ENCODE results near the gene FGD4. TPM values are rescaled to one million over a fixed set of nuclear protein-coding genes. Genes with fewer than 3 reads are reported as not detected.

Gene FGD4
- total RNA-seq, 5 donors from 2014 or later (not counting 1 experiment from before 2014, with no cell fraction given) = 0.18 to 0.79 (median 0.47) TPM

GRCh38 chr12:32382226-32382625, 17.1 kb upstream of the FGD4 start:
- ATAC-seq (replicated peaks in 1 of 4) (no peak), DNase-seq (no peak)
- ChIA-PET CTCF (no interaction called here), POLR2A (no interaction called here)
- peaks cover 3 to 7% of the 10 kb centered on the region in 2 donors for H3K27me3 Mint-ChIP-seq
- no peaks in the 10 kb centered on the region for H3K36me3 Mint-ChIP-seq
- H3K27ac Mint-ChIP-seq = no peak overlapping the region
- no peaks in the 10 kb centered on the region for H3K27me3 ChIP-seq (replicated peaks in 1 of 2; ENCODE audit: control insufficient read depth in 2 of 2, extremely low read depth in 1 of 2, insufficient read depth in 2 of 2, low read length in 1 of 2)
- no peak overlapping the region for H3K4me3 ChIP-seq (ENCODE audit: control insufficient read depth in 1 of 2, extremely low read depth in 1 of 2, low read length in 1 of 2)
- no CpG with 5 or more reads among the region's 2 CpGs for WGBS (ENCODE audit: insufficient coverage)
- H3K4me1 Mint-ChIP-seq = no peaks in the 10 kb centered on the region
- no peaks in the 10 kb centered on the region for H3K9me3 ChIP-seq
- no peak overlapping the region for H3K4me3 Mint-ChIP-seq
- no peaks in the 10 kb centered on the region for H3K9me3 Mint-ChIP-seq
- H3K27ac ChIP-seq (ENCODE audit: low read length) = no peak overlapping the region
- no peaks in the 10 kb centered on the region for H3K36me3 ChIP-seq (ENCODE audit: control insufficient read depth in 2 of 2, extremely low read depth in 1 of 2, insufficient read depth in 1 of 2, low read length in 1 of 2)
- H3K4me1 ChIP-seq (ENCODE audit: control insufficient read depth in 1 of 2, extremely low read depth in 1 of 2, insufficient read depth in 2 of 2, low read length in 2 of 2) = no peaks in the 10 kb centered on the region

GRCh38 chr12:32390572-32391219, 8.7 kb upstream of the FGD4 start:
- no peaks in the 10 kb centered on the region for H3K9me3 Mint-ChIP-seq
- Histone ChIP-seq H3K27me3 (replicated peaks in 1 of 2; ENCODE audit: control insufficient read depth in 2 of 2, extremely low read depth in 1 of 2, insufficient read depth in 2 of 2, low read length in 1 of 2) (peaks cover 0 to 44% of the 10 kb centered on the region in 2 experiments), H3K9me3 (no peaks in the 10 kb centered on the region), H3K4me1 (ENCODE audit: control insufficient read depth in 1 of 2, extremely low read depth in 1 of 2, insufficient read depth in 2 of 2, low read length in 2 of 2) (no peaks in the 10 kb centered on the region), H3K4me3 (ENCODE audit: control insufficient read depth in 1 of 2, extremely low read depth in 1 of 2, low read length in 1 of 2) (peak overlapping the region in 1 of 2 donors; percentile 39), H3K27ac (ENCODE audit: low read length) (no peak overlapping the region), H3K36me3 (ENCODE audit: control insufficient read depth in 2 of 2, extremely low read depth in 1 of 2, insufficient read depth in 1 of 2, low read length in 1 of 2) (no peaks in the 10 kb centered on the region)
- WGBS (ENCODE audit: insufficient coverage) = 31% methylated on average over 35 of the region's 47 CpGs
- H3K27me3 Mint-ChIP-seq = peaks cover 15 to 32% of the 10 kb centered on the region in 2 donors
- H3K4me3 Mint-ChIP-seq = peak overlapping the region; percentile 21 to 57 (median 47)
- H3K4me1 Mint-ChIP-seq = peaks cover 2 to 6% (median 3%) of the 10 kb centered on the region in 3 donors
- H3K36me3 Mint-ChIP-seq = no peaks in the 10 kb centered on the region
- ATAC-seq (replicated peaks in 1 of 4) (peak; percentile 45 to 63 (median 55)), DNase-seq (peak in 11 of 35 experiments; percentile 3 to 20 (median 10))
- ChIA-PET CTCF (no interaction called here), POLR2A (no interaction called here)
- no peak overlapping the region for H3K27ac Mint-ChIP-seq

DNA sequence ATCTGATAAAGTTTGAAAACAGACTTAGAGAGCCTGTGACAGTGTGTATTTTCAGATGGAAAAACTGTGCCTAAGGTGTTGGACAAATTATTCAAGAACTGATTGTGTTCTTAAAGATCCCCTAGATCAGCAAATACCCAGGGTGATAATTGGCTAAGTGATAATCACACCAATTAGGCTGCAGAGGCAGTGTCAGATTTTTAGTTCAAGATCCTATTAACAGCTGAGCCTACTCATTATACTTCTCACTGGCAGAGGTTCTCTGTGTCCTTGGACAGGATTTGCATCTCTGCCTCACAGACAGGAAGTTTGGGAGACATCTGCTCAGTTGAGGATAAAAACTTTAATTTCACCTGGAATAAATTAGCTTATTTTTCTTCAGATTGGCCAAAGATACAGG, 4.3 kb upstream of the FGD4 start:
- H3K27me3 Mint-ChIP-seq = peaks cover 16 to 28% of the 10 kb centered on the region in 2 donors

DNA sequence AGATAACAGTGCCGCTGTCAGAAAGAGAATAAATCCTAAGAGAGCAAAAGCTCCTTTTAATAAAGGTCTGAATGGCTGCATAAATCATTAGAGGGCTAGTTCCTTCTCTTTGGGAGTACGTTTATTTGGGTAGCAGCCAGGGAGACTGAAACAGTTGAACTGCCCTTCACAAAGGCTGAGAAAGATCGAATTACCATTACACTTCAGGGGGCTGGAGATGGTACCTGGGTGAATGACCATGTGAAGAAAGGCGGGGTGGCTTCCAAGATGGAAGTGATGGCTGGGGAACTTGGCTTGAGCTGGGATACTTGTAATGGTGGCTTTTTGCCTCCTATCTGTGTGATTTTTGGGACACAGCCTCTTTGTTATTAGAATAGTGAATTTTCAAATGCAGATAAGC, 1.7 kb upstream of the FGD4 start:
- H3K9me3 Mint-ChIP-seq = no peaks in the 10 kb centered on the region
- H3K4me3 ChIP-seq (ENCODE audit: control insufficient read depth in 1 of 2, extremely low read depth in 1 of 2, low read length in 1 of 2) = no peak overlapping the region
- H3K36me3 Mint-ChIP-seq = no peaks in the 10 kb centered on the region
- peaks cover 2 to 10% of the 10 kb centered on the region in 2 experiments for H3K4me1 ChIP-seq (ENCODE audit: control insufficient read depth in 1 of 2, extremely low read depth in 1 of 2, insufficient read depth in 2 of 2, low read length in 2 of 2)
- DNase-seq (no peak), ATAC-seq (replicated peaks in 1 of 4) (no peak)
- H3K4me1 Mint-ChIP-seq = peaks cover 5 to 13% (median 11%) of the 10 kb centered on the region in 3 donors
- peak overlapping the region in 1 of 2 donors; percentile 11 for H3K27ac Mint-ChIP-seq
- 70% methylated on average over 2 of the region's 4 CpGs for WGBS (ENCODE audit: insufficient coverage)
- peak overlapping the region in 1 of 3 donors; percentile 24 for H3K4me3 Mint-ChIP-seq
- H3K36me3 ChIP-seq (ENCODE audit: control insufficient read depth in 2 of 2, extremely low read depth in 1 of 2, insufficient read depth in 1 of 2, low read length in 1 of 2) = no peaks in the 10 kb centered on the region
- no peaks in the 10 kb centered on the region for H3K9me3 ChIP-seq
- H3K27me3 ChIP-seq (replicated peaks in 1 of 2; ENCODE audit: control insufficient read depth in 2 of 2, extremely low read depth in 1 of 2, insufficient read depth in 2 of 2, low read length in 1 of 2) = peaks cover 0 to 46% of the 10 kb centered on the region in 2 experiments
- peaks cover 23 to 39% of the 10 kb centered on the region in 2 donors for H3K27me3 Mint-ChIP-seq
- ChIA-PET POLR2A (no interaction called here), CTCF (no interaction called here)
- H3K27ac ChIP-seq (ENCODE audit: low read length) = no peak overlapping the region

More for the DNA sequence above, 4.3 kb upstream of the FGD4 start:
- ATAC-seq (replicated peaks in 1 of 4) (no peak), DNase-seq (no peak)
- Histone ChIP-seq H3K27me3 (replicated peaks in 1 of 2; ENCODE audit: control insufficient read depth in 2 of 2, extremely low read depth in 1 of 2, insufficient read depth in 2 of 2, low read length in 1 of 2) (peaks cover 0 to 49% of the 10 kb centered on the region in 2 experiments), H3K9me3 (no peaks in the 10 kb centered on the region), H3K27ac (ENCODE audit: low read length) (no peak overlapping the region), H3K36me3 (ENCODE audit: control insufficient read depth in 2 of 2, extremely low read depth in 1 of 2, insufficient read depth in 1 of 2, low read length in 1 of 2) (no peaks in the 10 kb centered on the region), H3K4me3 (ENCODE audit: control insufficient read depth in 1 of 2, extremely low read depth in 1 of 2, low read length in 1 of 2) (no peak overlapping the region), H3K4me1 (ENCODE audit: control insufficient read depth in 1 of 2, extremely low read depth in 1 of 2, insufficient read depth in 2 of 2, low read length in 2 of 2) (peaks cover 0 to 7% of the 10 kb centered on the region in 2 experiments)
- ChIA-PET CTCF (no interaction called here), POLR2A (no interaction called here)
- H3K4me1 Mint-ChIP-seq = peaks cover 6 to 10% (median 7%) of the 10 kb centered on the region in 3 donors
- no peaks in the 10 kb centered on the region for H3K36me3 Mint-ChIP-seq
- H3K27ac Mint-ChIP-seq = no peak overlapping the region
- no peak overlapping the region for H3K4me3 Mint-ChIP-seq
- H3K9me3 Mint-ChIP-seq = no peaks in the 10 kb centered on the region

DNA sequence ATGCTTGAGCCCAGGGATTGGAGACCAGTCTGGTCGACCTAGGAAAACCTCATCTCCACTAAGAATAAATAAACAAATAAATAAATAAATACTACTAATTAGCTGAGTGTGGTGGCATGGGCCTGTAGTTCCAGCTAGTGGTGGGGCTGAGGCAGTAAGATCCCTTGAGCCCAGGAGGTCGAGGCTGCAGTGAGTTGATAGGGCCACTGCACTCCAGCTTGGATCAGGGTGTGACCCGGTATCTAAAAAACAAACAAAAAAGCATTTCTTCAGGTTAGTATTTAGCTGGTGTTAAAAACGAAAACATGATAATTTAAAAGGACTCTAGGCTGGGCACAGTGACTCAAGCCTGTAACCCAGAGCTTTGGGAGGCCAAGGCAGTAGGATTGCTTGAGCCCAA, 1.2 kb upstream of the FGD4 start:
- Histone ChIP-seq H3K27ac (ENCODE audit: low read length) (no peak overlapping the region), H3K9me3 (no peaks in the 10 kb centered on the region), H3K27me3 (replicated peaks in 1 of 2; ENCODE audit: control insufficient read depth in 2 of 2, extremely low read depth in 1 of 2, insufficient read depth in 2 of 2, low read length in 1 of 2) (peaks cover 0 to 43% of the 10 kb centered on the region in 2 experiments), H3K36me3 (ENCODE audit: control insufficient read depth in 2 of 2, extremely low read depth in 1 of 2, insufficient read depth in 1 of 2, low read length in 1 of 2) (no peaks in the 10 kb centered on the region), H3K4me3 (ENCODE audit: control insufficient read depth in 1 of 2, extremely low read depth in 1 of 2, low read length in 1 of 2) (no peak overlapping the region), H3K4me1 (ENCODE audit: control insufficient read depth in 1 of 2, extremely low read depth in 1 of 2, insufficient read depth in 2 of 2, low read length in 2 of 2) (peaks cover 2 to 10% of the 10 kb centered on the region in 2 experiments)
- ChIA-PET POLR2A (interaction anchor here in 1 of 2 donors (0.6 kb wide), 1 partner anchor 34 kb away, joined by 5 read pairs; no protein-coding TSS in a partner anchor), CTCF (interaction anchor here in 1 of 2 donors (0.6 kb wide), 1 partner anchor 745 kb away, joined by 5 read pairs; no protein-coding TSS in a partner anchor)
- Mint-ChIP-seq H3K4me1 (peaks cover 5 to 13% (median 11%) of the 10 kb centered on the region in 3 donors), H3K27ac (no peak overlapping the region), H3K36me3 (no peaks in the 10 kb centered on the region), H3K27me3 (peaks cover 28 to 38% of the 10 kb centered on the region in 2 donors), H3K9me3 (no peaks in the 10 kb centered on the region), H3K4me3 (peak overlapping the region in 1 of 3 donors; percentile 86)
- no peak for ATAC-seq (replicated peaks in 1 of 4)
- no peak for DNase-seq
- 80% methylated on average over 1 of the region's 4 CpGs for WGBS (ENCODE audit: insufficient coverage)

- POLR2A ChIA-PET = no interaction called here
- Histone ChIP-seq H3K9me3 (no peaks in the 10 kb centered on the region), H3K36me3 (ENCODE audit: control insufficient read depth in 2 of 2, extremely low read depth in 1 of 2, insufficient read depth in 1 of 2, low read length in 1 of 2) (no peaks in the 10 kb centered on the region), H3K4me1 (ENCODE audit: control insufficient read depth in 1 of 2, extremely low read depth in 1 of 2, insufficient read depth in 2 of 2, low read length in 2 of 2) (peaks cover 2 to 10% of the 10 kb centered on the region in 2 experiments), H3K27me3 (replicated peaks in 1 of 2; ENCODE audit: control insufficient read depth in 2 of 2, extremely low read depth in 1 of 2, insufficient read depth in 2 of 2, low read length in 1 of 2) (peaks cover 0 to 48% of the 10 kb centered on the region in 2 experiments), H3K27ac (ENCODE audit: low read length) (no peak overlapping the region), H3K4me3 (ENCODE audit: control insufficient read depth in 1 of 2, extremely low read depth in 1 of 2, low read length in 1 of 2) (peak overlapping the region; percentile 51 to 68)
- ATAC-seq (replicated peaks in 1 of 4) (peak in 1 of 4 experiments; percentile 7), DNase-seq (no peak)
- Mint-ChIP-seq H3K27me3 (peaks cover 32 to 40% of the 10 kb centered on the region in 2 donors), H3K4me1 (peaks cover 5 to 13% (median 11%) of the 10 kb centered on the region in 3 donors), H3K4me3 (peak overlapping the region; percentile 51 to 86 (median 75)), H3K27ac (no peak overlapping the region), H3K9me3 (no peaks in the 10 kb centered on the region), H3K36me3 (no peaks in the 10 kb centered on the region)
- 2% methylated on average over 34 of the region's 36 CpGs for WGBS (ENCODE audit: insufficient coverage)
- CTCF ChIA-PET = interaction anchor here in 1 of 2 donors (0.6 kb wide), 1 partner anchor 746 kb away, joined by 5 read pairs; no protein-coding TSS in a partner anchor
Measured at GRCh38 chr12:32398816-32399369, 465 bp upstream of the FGD4 start.
